ENCODE data around the gene LTBP1. TPM values are rescaled to one million over a fixed set of nuclear protein-coding genes. Genes with fewer than 3 reads are reported as not detected.

The LTBP1 gene
- total and polyA plus RNA-seq, 2 donors (not counting 1 experiment from before 2014, with no cell fraction given), result 0.69 TPM; not detected in 1

DNA sequence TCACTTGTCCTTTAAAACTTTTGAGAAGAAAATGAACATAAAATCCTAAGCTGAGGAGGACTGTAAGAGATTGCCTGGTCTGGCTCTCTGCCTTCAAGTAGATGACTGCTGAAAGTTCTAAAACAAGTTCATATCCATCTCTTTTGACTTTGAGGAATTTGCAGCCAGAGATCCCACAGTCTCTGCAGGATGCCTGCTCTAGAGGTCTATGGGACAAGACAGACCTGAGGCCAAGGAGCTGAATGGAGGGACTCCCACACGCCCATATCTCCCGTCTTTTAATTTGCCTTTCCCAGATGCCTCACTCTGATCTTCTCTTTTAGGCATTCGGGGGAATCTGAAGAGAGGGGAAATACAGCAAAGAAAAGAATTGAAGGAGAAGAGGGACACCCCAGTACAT, 273.8 kb downstream of the LTBP1 start:
- WGBS (ENCODE audit: insufficient coverage), result no CpG with 5 or more reads among the region's 3 CpGs
- Mint-ChIP-seq H3K4me1 (no peaks in the 10 kb centered on the region), H3K9me3 (ENCODE audit: insufficient read depth) (no peaks in the 10 kb centered on the region), H3K27ac (no peak overlapping the region), H3K27me3 (no peaks in the 10 kb centered on the region), H3K4me3 (no peak overlapping the region)
- no peaks in the 10 kb centered on the region for H3K9me3 ChIP-seq (ENCODE audit: control extremely low read depth in 1 of 3, control insufficient read depth in 2 of 3, insufficient read depth in 1 of 3, low read length in 2 of 3)
- no peak for DNase-seq
- no peak for ATAC-seq (ENCODE audit: low read depth)
- intact Hi-C loops (cut with micrococcal nuclease), result no loop called here
- H3K4me1 ChIP-seq (ENCODE audit: control insufficient read depth in 2 of 2, insufficient read depth in 2 of 2, low read length in 2 of 2), result no peaks in the 10 kb centered on the region
- no peaks in the 10 kb centered on the region for H3K79me2 ChIP-seq (ENCODE audit: control insufficient read depth, insufficient read depth, low read length)
- H4K20me1 ChIP-seq (ENCODE audit: control insufficient read depth, insufficient read depth, low read length, poor library complexity, severe bottlenecking), result no peaks in the 10 kb centered on the region
- no peak overlapping the region for H3K9ac ChIP-seq (ENCODE audit: low read length)
- H3K27ac ChIP-seq (ENCODE audit: low read length in 2 of 2), result no peak overlapping the region
- no peak overlapping the region for H3K4me2 ChIP-seq (replicated peaks; ENCODE audit: low read depth, low read length, poor library complexity, severe bottlenecking)
- ChIA-PET CTCF (no interaction called here), POLR2A (no interaction called here)
- no peaks in the 10 kb centered on the region for H3K27me3 ChIP-seq (replicated peaks in 1 of 4; ENCODE audit: control extremely low read depth in 1 of 4, control insufficient read depth in 3 of 4, insufficient read depth in 4 of 4, low read length in 3 of 4)
- H3K4me3 ChIP-seq (ENCODE audit: control extremely low read depth in 1 of 5, extremely low read depth in 1 of 5, insufficient read depth in 1 of 5, low read depth in 2 of 5, low read length in 4 of 5), result no peak overlapping the region
- TF ChIP-seq EZH2 (IDR thresholded peaks at IDR 0.05; ENCODE audit: borderline replicate concordance, insufficient read depth, low read depth, low read length, poor library complexity, severe bottlenecking), result no peak
- TF ChIP-seq, protein P1, sequence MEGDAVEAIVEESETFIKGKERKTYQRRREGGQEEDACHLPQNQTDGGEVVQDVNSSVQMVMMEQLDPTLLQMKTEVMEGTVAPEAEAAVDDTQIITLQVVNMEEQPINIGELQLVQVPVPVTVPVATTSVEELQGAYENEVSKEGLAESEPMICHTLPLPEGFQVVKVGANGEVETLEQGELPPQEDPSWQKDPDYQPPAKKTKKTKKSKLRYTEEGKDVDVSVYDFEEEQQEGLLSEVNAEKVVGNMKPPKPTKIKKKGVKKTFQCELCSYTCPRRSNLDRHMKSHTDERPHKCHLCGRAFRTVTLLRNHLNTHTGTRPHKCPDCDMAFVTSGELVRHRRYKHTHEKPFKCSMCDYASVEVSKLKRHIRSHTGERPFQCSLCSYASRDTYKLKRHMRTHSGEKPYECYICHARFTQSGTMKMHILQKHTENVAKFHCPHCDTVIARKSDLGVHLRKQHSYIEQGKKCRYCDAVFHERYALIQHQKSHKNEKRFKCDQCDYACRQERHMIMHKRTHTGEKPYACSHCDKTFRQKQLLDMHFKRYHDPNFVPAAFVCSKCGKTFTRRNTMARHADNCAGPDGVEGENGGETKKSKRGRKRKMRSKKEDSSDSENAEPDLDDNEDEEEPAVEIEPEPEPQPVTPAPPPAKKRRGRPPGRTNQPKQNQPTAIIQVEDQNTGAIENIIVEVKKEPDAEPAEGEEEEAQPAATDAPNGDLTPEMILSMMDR (IDR thresholded peaks at IDR 0.05), result no peak
- H3K36me3 ChIP-seq (replicated peaks in 1 of 2; ENCODE audit: control extremely low read depth in 1 of 2, control insufficient read depth in 1 of 2, extremely low read depth in 1 of 2, insufficient read depth in 2 of 2, low read length in 1 of 2), result no peaks in the 10 kb centered on the region
- no peak overlapping the region for H2AFZ ChIP-seq (ENCODE audit: insufficient read depth, low read depth, low read length, poor library complexity, severe bottlenecking)

DNA sequence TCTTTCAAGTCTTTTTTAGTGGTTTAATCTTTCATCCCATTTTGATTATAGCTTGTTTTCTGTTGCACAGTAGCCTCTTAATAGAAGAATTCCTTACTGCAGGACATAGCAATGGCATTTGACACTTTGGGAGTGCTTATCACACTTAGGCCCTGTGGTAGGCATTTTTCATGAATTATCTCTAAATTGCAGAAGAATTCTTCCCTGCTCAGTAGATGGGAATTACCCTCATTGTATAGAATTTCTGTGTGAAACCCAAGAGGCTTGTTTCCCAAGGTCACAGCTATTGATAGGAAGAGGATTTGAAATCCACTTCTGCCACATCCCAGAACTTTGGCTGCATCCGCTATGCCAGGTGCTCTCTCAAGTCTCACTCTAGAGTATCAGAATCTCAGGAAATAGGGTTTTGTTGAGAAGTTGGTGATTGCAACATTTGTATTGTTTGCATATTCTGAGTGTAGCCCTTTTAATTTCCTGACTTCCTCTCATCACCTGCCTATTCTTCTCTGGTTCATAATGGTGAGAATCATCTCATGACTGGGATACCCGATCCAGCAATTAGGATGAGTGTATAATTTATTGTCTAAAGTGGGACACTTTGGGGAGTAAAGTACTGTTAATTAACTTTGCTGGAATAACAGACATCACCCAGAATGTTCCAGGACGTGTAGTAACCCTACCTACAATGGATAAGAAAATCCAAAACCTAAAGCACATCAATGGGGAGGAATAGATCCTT, 274.5 kb downstream of the LTBP1 start:
- H3K9me3 ChIP-seq (ENCODE audit: control extremely low read depth in 1 of 3, control insufficient read depth in 2 of 3, insufficient read depth in 1 of 3, low read length in 2 of 3), result no peaks in the 10 kb centered on the region
- no peak overlapping the region for H3K9ac ChIP-seq (ENCODE audit: low read length)
- no peak overlapping the region for H2AFZ ChIP-seq (ENCODE audit: insufficient read depth, low read depth, low read length, poor library complexity, severe bottlenecking)
- H3K27ac ChIP-seq (ENCODE audit: low read length in 2 of 2), result no peak overlapping the region
- no CpG with 5 or more reads among the region's 3 CpGs for WGBS (ENCODE audit: insufficient coverage)
- H3K9me3 Mint-ChIP-seq (ENCODE audit: insufficient read depth), result no peaks in the 10 kb centered on the region
- ATAC-seq (ENCODE audit: low read depth), result no peak
- ChIA-PET POLR2A (no interaction called here), CTCF (no interaction called here)
- no peaks in the 10 kb centered on the region for H3K36me3 ChIP-seq (replicated peaks in 1 of 2; ENCODE audit: control extremely low read depth in 1 of 2, control insufficient read depth in 1 of 2, extremely low read depth in 1 of 2, insufficient read depth in 2 of 2, low read length in 1 of 2)
- no peaks in the 10 kb centered on the region for H3K79me2 ChIP-seq (ENCODE audit: control insufficient read depth, insufficient read depth, low read length)
- intact Hi-C loops (cut with micrococcal nuclease), result no loop called here
- no peaks in the 10 kb centered on the region for H4K20me1 ChIP-seq (ENCODE audit: control insufficient read depth, insufficient read depth, low read length, poor library complexity, severe bottlenecking)
- no peak overlapping the region for H3K4me2 ChIP-seq (replicated peaks; ENCODE audit: low read depth, low read length, poor library complexity, severe bottlenecking)
- no peak overlapping the region for H3K27ac Mint-ChIP-seq
- no peaks in the 10 kb centered on the region for H3K4me1 ChIP-seq (ENCODE audit: control insufficient read depth in 2 of 2, insufficient read depth in 2 of 2, low read length in 2 of 2)
- H3K27me3 ChIP-seq (replicated peaks in 1 of 4; ENCODE audit: control extremely low read depth in 1 of 4, control insufficient read depth in 3 of 4, insufficient read depth in 4 of 4, low read length in 3 of 4), result no peaks in the 10 kb centered on the region
- H3K27me3 Mint-ChIP-seq, result no peaks in the 10 kb centered on the region
- H3K4me3 ChIP-seq (ENCODE audit: control extremely low read depth in 1 of 5, extremely low read depth in 1 of 5, insufficient read depth in 1 of 5, low read depth in 2 of 5, low read length in 4 of 5), result no peak overlapping the region
- no peak overlapping the region for H3K4me3 Mint-ChIP-seq
- H3K4me1 Mint-ChIP-seq, result no peaks in the 10 kb centered on the region
- no peak for TF ChIP-seq EZH2 (IDR thresholded peaks at IDR 0.05; ENCODE audit: borderline replicate concordance, insufficient read depth, low read depth, low read length, poor library complexity, severe bottlenecking)
- DNase-seq, result no peak
